Measurements from ENCODE around the gene GREB1. TPM values are rescaled to one million over a fixed set of nuclear protein-coding genes. Genes with fewer than 3 reads are reported as not detected.

The GREB1 gene
- total and polyA plus RNA-seq, 2 experiments from 2014 or later: 12.0 to 35.0 TPM

- Histone ChIP-seq H3K36me3 (ENCODE audit: insufficient read depth) (no peaks in the 10 kb centered on the region), H3K27me3 (ENCODE audit: insufficient read depth) (no peaks in the 10 kb centered on the region), H3K4me1 (ENCODE audit: insufficient read depth) (peaks cover 36% of the 10 kb centered on the region), H3K79me2 (replicated peaks; ENCODE audit: insufficient read depth) (peaks cover 65% of the 10 kb centered on the region), H3K4me3 (no peak overlapping the region), H3K27ac (ENCODE audit: low read depth) (no peak overlapping the region), H3K9me2 (ENCODE audit: insufficient read depth) (peaks cover 16% of the 10 kb centered on the region; the same call in 1 of the 2 replicates), H3K4me2 (peak overlapping the region; percentile 67), H2AFZ (no peak overlapping the region), H4K20me1 (replicated peaks; ENCODE audit: insufficient read depth) (peaks cover 3% of the 10 kb centered on the region), H3F3A (replicated peaks; ENCODE audit: low read depth) (no peaks in the 10 kb centered on the region)
- Mint-ChIP-seq H3K4me3 (no peak overlapping the region; the same call in 2 of the 3 replicates), H3K4me1 (peaks cover 51% of the 10 kb centered on the region), H3K27me3 (ENCODE audit: insufficient read depth, low read depth, poor library complexity) (peaks cover 3% of the 10 kb centered on the region), H3K9me3 (no peaks in the 10 kb centered on the region), H3K36me3 (ENCODE audit: low read depth) (no peaks in the 10 kb centered on the region), H3K27ac (no peak overlapping the region)
- ATAC-seq (no peak), DNase-seq (ENCODE audit: low spot score) (no peak)
- TF ChIP-seq NANOG (IDR thresholded peaks at IDR 0.05; ENCODE audit: borderline replicate concordance): no peak
- TF ChIP-seq, protein P1, sequence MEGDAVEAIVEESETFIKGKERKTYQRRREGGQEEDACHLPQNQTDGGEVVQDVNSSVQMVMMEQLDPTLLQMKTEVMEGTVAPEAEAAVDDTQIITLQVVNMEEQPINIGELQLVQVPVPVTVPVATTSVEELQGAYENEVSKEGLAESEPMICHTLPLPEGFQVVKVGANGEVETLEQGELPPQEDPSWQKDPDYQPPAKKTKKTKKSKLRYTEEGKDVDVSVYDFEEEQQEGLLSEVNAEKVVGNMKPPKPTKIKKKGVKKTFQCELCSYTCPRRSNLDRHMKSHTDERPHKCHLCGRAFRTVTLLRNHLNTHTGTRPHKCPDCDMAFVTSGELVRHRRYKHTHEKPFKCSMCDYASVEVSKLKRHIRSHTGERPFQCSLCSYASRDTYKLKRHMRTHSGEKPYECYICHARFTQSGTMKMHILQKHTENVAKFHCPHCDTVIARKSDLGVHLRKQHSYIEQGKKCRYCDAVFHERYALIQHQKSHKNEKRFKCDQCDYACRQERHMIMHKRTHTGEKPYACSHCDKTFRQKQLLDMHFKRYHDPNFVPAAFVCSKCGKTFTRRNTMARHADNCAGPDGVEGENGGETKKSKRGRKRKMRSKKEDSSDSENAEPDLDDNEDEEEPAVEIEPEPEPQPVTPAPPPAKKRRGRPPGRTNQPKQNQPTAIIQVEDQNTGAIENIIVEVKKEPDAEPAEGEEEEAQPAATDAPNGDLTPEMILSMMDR (conservative IDR thresholded peaks at IDR 0.05; ENCODE audit: low read depth in 2 of 2): no peak
- TF ChIP-seq, protein P2, sequence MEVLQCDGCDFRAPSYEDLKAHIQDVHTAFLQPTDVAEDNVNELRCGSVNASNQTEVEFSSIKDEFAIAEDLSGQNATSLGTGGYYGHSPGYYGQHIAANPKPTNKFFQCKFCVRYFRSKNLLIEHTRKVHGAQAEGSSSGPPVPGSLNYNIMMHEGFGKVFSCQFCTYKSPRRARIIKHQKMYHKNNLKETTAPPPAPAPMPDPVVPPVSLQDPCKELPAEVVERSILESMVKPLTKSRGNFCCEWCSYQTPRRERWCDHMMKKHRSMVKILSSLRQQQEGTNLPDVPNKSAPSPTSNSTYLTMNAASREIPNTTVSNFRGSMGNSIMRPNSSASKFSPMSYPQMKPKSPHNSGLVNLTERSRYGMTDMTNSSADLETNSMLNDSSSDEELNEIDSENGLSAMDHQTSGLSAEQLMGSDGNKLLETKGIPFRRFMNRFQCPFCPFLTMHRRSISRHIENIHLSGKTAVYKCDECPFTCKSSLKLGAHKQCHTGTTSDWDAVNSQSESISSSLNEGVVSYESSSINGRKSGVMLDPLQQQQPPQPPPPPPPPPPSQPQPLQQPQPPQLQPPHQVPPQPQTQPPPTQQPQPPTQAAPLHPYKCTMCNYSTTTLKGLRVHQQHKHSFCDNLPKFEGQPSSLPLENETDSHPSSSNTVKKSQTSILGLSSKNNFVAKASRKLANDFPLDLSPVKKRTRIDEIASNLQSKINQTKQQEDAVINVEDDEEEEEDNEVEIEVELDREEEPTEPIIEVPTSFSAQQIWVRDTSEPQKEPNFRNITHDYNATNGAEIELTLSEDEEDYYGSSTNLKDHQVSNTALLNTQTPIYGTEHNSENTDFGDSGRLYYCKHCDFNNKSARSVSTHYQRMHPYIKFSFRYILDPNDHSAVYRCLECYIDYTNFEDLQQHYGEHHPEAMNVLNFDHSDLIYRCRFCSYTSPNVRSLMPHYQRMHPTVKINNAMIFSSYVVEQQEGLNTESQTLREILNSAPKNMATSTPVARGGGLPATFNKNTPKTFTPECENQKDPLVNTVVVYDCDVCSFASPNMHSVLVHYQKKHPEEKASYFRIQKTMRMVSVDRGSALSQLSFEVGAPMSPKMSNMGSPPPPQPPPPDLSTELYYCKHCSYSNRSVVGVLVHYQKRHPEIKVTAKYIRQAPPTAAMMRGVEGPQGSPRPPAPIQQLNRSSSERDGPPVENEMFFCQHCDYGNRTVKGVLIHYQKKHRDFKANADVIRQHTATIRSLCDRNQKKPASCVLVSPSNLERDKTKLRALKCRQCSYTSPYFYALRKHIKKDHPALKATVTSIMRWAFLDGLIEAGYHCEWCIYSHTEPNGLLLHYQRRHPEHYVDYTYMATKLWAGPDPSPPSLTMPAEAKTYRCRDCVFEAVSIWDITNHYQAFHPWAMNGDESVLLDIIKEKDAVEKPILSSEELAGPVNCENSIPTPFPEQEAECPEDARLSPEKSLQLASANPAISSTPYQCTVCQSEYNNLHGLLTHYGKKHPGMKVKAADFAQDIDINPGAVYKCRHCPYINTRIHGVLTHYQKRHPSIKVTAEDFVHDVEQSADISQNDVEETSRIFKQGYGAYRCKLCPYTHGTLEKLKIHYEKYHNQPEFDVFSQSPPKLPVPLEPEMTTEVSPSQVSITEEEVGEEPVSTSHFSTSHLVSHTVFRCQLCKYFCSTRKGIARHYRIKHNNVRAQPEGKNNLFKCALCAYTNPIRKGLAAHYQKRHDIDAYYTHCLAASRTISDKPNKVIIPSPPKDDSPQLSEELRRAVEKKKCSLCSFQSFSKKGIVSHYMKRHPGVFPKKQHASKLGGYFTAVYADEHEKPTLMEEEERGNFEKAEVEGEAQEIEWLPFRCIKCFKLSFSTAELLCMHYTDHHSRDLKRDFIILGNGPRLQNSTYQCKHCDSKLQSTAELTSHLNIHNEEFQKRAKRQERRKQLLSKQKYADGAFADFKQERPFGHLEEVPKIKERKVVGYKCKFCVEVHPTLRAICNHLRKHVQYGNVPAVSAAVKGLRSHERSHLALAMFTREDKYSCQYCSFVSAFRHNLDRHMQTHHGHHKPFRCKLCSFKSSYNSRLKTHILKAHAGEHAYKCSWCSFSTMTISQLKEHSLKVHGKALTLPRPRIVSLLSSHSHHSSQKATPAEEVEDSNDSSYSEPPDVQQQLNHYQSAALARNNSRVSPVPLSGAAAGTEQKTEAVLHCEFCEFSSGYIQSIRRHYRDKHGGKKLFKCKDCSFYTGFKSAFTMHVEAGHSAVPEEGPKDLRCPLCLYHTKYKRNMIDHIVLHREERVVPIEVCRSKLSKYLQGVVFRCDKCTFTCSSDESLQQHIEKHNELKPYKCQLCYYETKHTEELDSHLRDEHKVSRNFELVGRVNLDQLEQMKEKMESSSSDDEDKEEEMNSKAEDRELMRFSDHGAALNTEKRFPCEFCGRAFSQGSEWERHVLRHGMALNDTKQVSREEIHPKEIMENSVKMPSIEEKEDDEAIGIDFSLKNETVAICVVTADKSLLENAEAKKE (CRISPR knock-in tag; IDR thresholded peaks at IDR 0.05): no peak
- TF ChIP-seq ZNF114 (CRISPR knock-in tag; IDR thresholded peaks at IDR 0.05): no peak
- TF ChIP-seq, protein P3, sequence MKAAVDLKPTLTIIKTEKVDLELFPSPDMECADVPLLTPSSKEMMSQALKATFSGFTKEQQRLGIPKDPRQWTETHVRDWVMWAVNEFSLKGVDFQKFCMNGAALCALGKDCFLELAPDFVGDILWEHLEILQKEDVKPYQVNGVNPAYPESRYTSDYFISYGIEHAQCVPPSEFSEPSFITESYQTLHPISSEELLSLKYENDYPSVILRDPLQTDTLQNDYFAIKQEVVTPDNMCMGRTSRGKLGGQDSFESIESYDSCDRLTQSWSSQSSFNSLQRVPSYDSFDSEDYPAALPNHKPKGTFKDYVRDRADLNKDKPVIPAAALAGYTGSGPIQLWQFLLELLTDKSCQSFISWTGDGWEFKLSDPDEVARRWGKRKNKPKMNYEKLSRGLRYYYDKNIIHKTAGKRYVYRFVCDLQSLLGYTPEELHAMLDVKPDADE (IDR thresholded peaks at IDR 0.05): no peak
- no peak for TF ChIP-seq EZH2 (IDR thresholded peaks at IDR 0.05; ENCODE audit: low read depth, unreplicated experiment)
- no peak for TF ChIP-seq ZNF331 (CRISPR knock-in tag; IDR thresholded peaks at IDR 0.05; ENCODE audit: low read depth)
- TF ChIP-seq JUNB (IDR thresholded peaks at IDR 0.05; ENCODE audit: unreplicated experiment): no peak
- no peak for TF ChIP-seq STAT1 (IDR thresholded peaks at IDR 0.05; ENCODE audit: unreplicated experiment)
- no peak for TF ChIP-seq EZH2phosphoT487 (IDR thresholded peaks at IDR 0.05; ENCODE audit: unreplicated experiment)
- no peak for TF ChIP-seq POLR2AphosphoS5 (IDR thresholded peaks at IDR 0.05; ENCODE audit: low read depth)
- no peak for TF ChIP-seq CREB1 (CRISPR knock-in tag; IDR thresholded peaks at IDR 0.05; ENCODE audit: low read depth)
- TF ChIP-seq, protein P4, sequence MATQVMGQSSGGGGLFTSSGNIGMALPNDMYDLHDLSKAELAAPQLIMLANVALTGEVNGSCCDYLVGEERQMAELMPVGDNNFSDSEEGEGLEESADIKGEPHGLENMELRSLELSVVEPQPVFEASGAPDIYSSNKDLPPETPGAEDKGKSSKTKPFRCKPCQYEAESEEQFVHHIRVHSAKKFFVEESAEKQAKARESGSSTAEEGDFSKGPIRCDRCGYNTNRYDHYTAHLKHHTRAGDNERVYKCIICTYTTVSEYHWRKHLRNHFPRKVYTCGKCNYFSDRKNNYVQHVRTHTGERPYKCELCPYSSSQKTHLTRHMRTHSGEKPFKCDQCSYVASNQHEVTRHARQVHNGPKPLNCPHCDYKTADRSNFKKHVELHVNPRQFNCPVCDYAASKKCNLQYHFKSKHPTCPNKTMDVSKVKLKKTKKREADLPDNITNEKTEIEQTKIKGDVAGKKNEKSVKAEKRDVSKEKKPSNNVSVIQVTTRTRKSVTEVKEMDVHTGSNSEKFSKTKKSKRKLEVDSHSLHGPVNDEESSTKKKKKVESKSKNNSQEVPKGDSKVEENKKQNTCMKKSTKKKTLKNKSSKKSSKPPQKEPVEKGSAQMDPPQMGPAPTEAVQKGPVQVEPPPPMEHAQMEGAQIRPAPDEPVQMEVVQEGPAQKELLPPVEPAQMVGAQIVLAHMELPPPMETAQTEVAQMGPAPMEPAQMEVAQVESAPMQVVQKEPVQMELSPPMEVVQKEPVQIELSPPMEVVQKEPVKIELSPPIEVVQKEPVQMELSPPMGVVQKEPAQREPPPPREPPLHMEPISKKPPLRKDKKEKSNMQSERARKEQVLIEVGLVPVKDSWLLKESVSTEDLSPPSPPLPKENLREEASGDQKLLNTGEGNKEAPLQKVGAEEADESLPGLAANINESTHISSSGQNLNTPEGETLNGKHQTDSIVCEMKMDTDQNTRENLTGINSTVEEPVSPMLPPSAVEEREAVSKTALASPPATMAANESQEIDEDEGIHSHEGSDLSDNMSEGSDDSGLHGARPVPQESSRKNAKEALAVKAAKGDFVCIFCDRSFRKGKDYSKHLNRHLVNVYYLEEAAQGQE (IDR thresholded peaks at IDR 0.05; ENCODE audit: unreplicated experiment): no peak
These were observed 19.6 kb upstream of the GREB1 start for GRCh38 chr2:11514081-11514730.
